ENCODE measurements around the gene ACOXL.

ACOXL gene

GRCh38 chr2:111049792-111050640, 317.6 kb downstream of the ACOXL start:
- TF ChIP-seq GATA1 (IDR thresholded peaks at IDR 0.05; ENCODE audit: low read depth, low read length) (no peak), POLR2A (IDR thresholded peaks at IDR 0.05; ENCODE audit: low read length) (no peak)

GRCh38 chr2:111050701-111051376, 318.5 kb downstream of the ACOXL start:
- TF ChIP-seq GATA1 (IDR thresholded peaks at IDR 0.05; ENCODE audit: low read depth, low read length) (no peak), POLR2A (IDR thresholded peaks at IDR 0.05; ENCODE audit: low read length) (no peak)
- no peak for DNase-seq

More at GRCh38 chr2:111049792-111050640, 317.6 kb downstream of the ACOXL start:
- DNase-seq: no peak

GRCh38 chr2:111052621-111053020, 320.2 kb downstream of the ACOXL start:
- no peak for DNase-seq
- TF ChIP-seq POLR2A (IDR thresholded peaks at IDR 0.05; ENCODE audit: low read length): no peak
- no peak for TF ChIP-seq GATA1 (IDR thresholded peaks at IDR 0.05; ENCODE audit: low read depth, low read length)

GRCh38 chr2:111053266-111053665, 320.9 kb downstream of the ACOXL start:
- DNase-seq: no peak
- TF ChIP-seq POLR2A (IDR thresholded peaks at IDR 0.05; ENCODE audit: low read length) (no peak), GATA1 (IDR thresholded peaks at IDR 0.05; ENCODE audit: low read depth, low read length) (no peak)

GRCh38 chr2:111053825-111054515, 321.6 kb downstream of the ACOXL start:
- no peak for TF ChIP-seq GATA1 (IDR thresholded peaks at IDR 0.05; ENCODE audit: low read depth, low read length)
- no peak for TF ChIP-seq POLR2A (IDR thresholded peaks at IDR 0.05; ENCODE audit: low read length)
- DNase-seq: no peak

GRCh38 chr2:111054791-111055691, 322.7 kb downstream of the ACOXL start:
- no peak for DNase-seq
- TF ChIP-seq POLR2A (IDR thresholded peaks at IDR 0.05; ENCODE audit: low read length) (no peak), GATA1 (IDR thresholded peaks at IDR 0.05; ENCODE audit: low read depth, low read length) (no peak)

- no peak for DNase-seq
- no peak for TF ChIP-seq GATA1 (IDR thresholded peaks at IDR 0.05; ENCODE audit: low read depth, low read length)
- no peak for TF ChIP-seq POLR2A (IDR thresholded peaks at IDR 0.05; ENCODE audit: low read length)
Measured at GRCh38 chr2:111055735-111056134, 323.4 kb downstream of the ACOXL start.

- TF ChIP-seq GATA1 (IDR thresholded peaks at IDR 0.05; ENCODE audit: low read depth, low read length) (no peak), POLR2A (IDR thresholded peaks at IDR 0.05; ENCODE audit: low read length) (no peak)
- DNase-seq: no peak
Measured at GRCh38 chr2:111057045-111057444, 324.7 kb downstream of the ACOXL start.

- TF ChIP-seq GATA1 (IDR thresholded peaks at IDR 0.05; ENCODE audit: low read depth, low read length) (no peak), POLR2A (IDR thresholded peaks at IDR 0.05; ENCODE audit: low read length) (no peak)
- DNase-seq: no peak
Measured at GRCh38 chr2:111057721-111058120, 325.3 kb downstream of the ACOXL start.

- TF ChIP-seq GATA1 (IDR thresholded peaks at IDR 0.05; ENCODE audit: low read depth, low read length): no peak
- TF ChIP-seq POLR2A (IDR thresholded peaks at IDR 0.05; ENCODE audit: low read length): no peak
- no peak for DNase-seq
Measured at GRCh38 chr2:111058264-111058663, 325.9 kb downstream of the ACOXL start.

GRCh38 chr2:111061191-111061590, 328.8 kb downstream of the ACOXL start:
- DNase-seq: no peak
- TF ChIP-seq POLR2A (IDR thresholded peaks at IDR 0.05; ENCODE audit: low read length) (no peak), GATA1 (IDR thresholded peaks at IDR 0.05; ENCODE audit: low read depth, low read length) (no peak)

GRCh38 chr2:111062417-111062816, 330.0 kb downstream of the ACOXL start:
- no peak for DNase-seq
- TF ChIP-seq GATA1 (IDR thresholded peaks at IDR 0.05; ENCODE audit: low read depth, low read length) (no peak), POLR2A (IDR thresholded peaks at IDR 0.05; ENCODE audit: low read length) (no peak)

- no peak for DNase-seq
- TF ChIP-seq POLR2A (IDR thresholded peaks at IDR 0.05; ENCODE audit: low read length): no peak
- no peak for TF ChIP-seq GATA1 (IDR thresholded peaks at IDR 0.05; ENCODE audit: low read depth, low read length)
Measured at GRCh38 chr2:111066062-111066593, 333.8 kb downstream of the ACOXL start.

Data from erythroblast (primary cell).